Activated CD4-positive, alpha-beta T cell treated with anti-CD3 and anti-CD28 coated beads, Interleukin-2, amount 50 U/mL, for 16 hours (primary cell): ENCODE measurements around the gene IRF3.
"Not testable (repeated sequence)": the region's sequence is repeated elsewhere in the genome, so short reads cannot be mapped to it uniquely, and the experiment has no call there.

ENCODE experiments used
- DNase-seq: peaks from one replicate; pipeline ENCODE4 v3.0.0-alpha.2; 2020

The IRF3 gene

GRCh38 chr19:49642492-49643035 is 23.1 kb downstream of the IRF3 start:
- DNase-seq, result peak; percentile 14

GRCh38 chr19:49641688-49642491 is 23.8 kb downstream of the IRF3 start, which contains the start of gene SCAF1:
TSS of gene SCAF1 (plus strand) at chr19:49642209. CDS start at chr19:49645027, 2,818 bp downstream.
- DNase-seq, result peak; percentile 100

- peak; percentile 100 for DNase-seq
Observed at GRCh38 chr19:49640113-49640898, 25.4 kb downstream of the IRF3 start, which contains the start of gene RRAS. TSS of gene RRAS (minus strand) at chr19:49640143. CDS start at chr19:49640098, 45 bp downstream.

GRCh38 chr19:49639401-49640112 is 26.1 kb downstream of the IRF3 start:
- no peak for DNase-seq

GRCh38 chr19:49637821-49638738 is 27.6 kb downstream of the IRF3 start:
- no peak for DNase-seq

GRCh38 chr19:49636233-49636932 is 29.3 kb downstream of the IRF3 start:
- DNase-seq, result no peak

- no peak for DNase-seq
Observed at GRCh38 chr19:49635530-49636232, 30.0 kb downstream of the IRF3 start.

- not testable (repeated sequence) for DNase-seq
Observed at GRCh38 chr19:49633273-49633672, 32.4 kb downstream of the IRF3 start.

GRCh38 chr19:49632576-49632975 is 33.1 kb downstream of the IRF3 start:
- DNase-seq, result no peak

GRCh38 chr19:49631610-49632192 is 34.0 kb downstream of the IRF3 start:
- DNase-seq, result no peak

GRCh38 chr19:49631014-49631588 is 34.6 kb downstream of the IRF3 start:
- no peak for DNase-seq

- no peak for DNase-seq
Observed at GRCh38 chr19:49629659-49630058, 36.0 kb downstream of the IRF3 start.

- DNase-seq, result no peak
Observed at GRCh38 chr19:49626226-49626625, 39.4 kb downstream of the IRF3 start.

- DNase-seq, result no peak
Observed at GRCh38 chr19:49624967-49625910, 40.4 kb downstream of the IRF3 start.

- DNase-seq, result not testable (repeated sequence)
Observed at GRCh38 chr19:49617860-49618259, 47.8 kb downstream of the IRF3 start.

GRCh38 chr19:49616945-49617344 is 48.7 kb downstream of the IRF3 start:
- no peak for DNase-seq

GRCh38 chr19:49616532-49616931 is 49.1 kb downstream of the IRF3 start:
- DNase-seq, result no peak

GRCh38 chr19:49615861-49616260 is 49.8 kb downstream of the IRF3 start:
- no peak for DNase-seq
